ENCODE measurements around the gene MIOX.

The MIOX gene

GRCh38 chr22:50454556-50455075, 32.0 kb upstream of the MIOX start:
- DNase-seq (ENCODE audit: low read depth, low spot score): no peak

- no peak for DNase-seq (ENCODE audit: low read depth, low spot score)
Observed at GRCh38 chr22:50455201-50455600, 31.5 kb upstream of the MIOX start.

- no peak for DNase-seq (ENCODE audit: low read depth, low spot score)
Observed at GRCh38 chr22:50456026-50456425, 30.6 kb upstream of the MIOX start.

- DNase-seq (ENCODE audit: low read depth, low spot score): no peak
Observed at GRCh38 chr22:50456466-50457234, 30.0 kb upstream of the MIOX start.

GRCh38 chr22:50459016-50459415, 27.6 kb upstream of the MIOX start:
- no peak for DNase-seq (ENCODE audit: low read depth, low spot score)

DNA sequence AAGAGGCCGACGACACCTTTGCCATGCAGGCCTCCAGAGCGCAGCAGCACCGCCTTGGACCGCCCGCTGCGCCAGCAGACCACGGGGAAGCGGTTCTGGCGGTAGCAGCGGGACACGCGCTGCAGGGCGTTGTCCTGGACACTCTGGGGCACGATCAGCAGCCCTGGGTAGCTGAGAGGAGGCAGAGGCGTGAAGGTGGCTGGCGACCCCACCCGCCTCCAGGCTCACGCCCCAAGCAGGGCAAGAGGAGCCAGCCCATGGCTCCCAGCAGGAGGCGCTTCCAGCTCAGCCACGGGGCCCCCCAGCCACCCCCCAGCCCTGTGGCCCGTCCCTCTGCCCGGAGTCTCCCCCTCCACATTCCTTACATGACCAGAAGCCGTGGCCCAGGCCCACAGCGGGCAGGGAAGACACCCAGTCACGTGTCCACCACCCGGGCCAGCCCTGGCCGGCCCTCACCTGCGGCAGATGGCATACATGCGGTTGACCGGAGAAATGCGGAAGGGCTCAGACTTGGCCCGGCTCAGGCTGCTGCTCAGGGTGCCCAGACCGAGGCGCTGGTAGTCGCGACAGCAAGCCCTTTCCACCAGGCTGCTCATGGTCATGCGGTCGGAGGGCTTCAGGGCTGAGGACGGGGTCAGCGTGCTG, 27.0 kb upstream of the MIOX start:
- DNase-seq (ENCODE audit: low read depth, low spot score): no peak

- DNase-seq (ENCODE audit: low read depth, low spot score): no peak
Observed at GRCh38 chr22:50460938-50461337, 25.7 kb upstream of the MIOX start.

DNA sequence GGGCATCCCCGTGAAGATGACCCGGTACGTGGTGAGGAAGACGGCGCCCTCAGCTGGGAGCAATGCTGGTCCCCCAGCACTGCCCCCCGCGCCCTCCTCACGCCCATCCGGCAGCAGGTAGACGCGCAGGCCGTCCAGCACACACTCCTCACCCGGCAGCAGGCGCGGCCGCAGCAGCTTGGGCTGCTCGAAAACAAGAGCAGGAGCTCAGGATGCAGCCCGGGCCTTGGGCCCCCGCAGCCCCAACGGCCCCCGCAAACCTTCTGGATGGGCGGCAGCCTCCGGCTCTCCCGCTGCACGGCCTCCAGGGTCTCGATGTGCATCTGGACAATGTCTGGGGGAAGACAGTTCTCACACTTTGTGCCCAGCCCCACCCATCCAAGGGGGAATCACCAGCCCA, 25.1 kb upstream of the MIOX start:
- DNase-seq (ENCODE audit: low read depth, low spot score): no peak

GRCh38 chr22:50461979-50462540, 24.6 kb upstream of the MIOX start:
- DNase-seq (ENCODE audit: low read depth, low spot score): no peak

DNA sequence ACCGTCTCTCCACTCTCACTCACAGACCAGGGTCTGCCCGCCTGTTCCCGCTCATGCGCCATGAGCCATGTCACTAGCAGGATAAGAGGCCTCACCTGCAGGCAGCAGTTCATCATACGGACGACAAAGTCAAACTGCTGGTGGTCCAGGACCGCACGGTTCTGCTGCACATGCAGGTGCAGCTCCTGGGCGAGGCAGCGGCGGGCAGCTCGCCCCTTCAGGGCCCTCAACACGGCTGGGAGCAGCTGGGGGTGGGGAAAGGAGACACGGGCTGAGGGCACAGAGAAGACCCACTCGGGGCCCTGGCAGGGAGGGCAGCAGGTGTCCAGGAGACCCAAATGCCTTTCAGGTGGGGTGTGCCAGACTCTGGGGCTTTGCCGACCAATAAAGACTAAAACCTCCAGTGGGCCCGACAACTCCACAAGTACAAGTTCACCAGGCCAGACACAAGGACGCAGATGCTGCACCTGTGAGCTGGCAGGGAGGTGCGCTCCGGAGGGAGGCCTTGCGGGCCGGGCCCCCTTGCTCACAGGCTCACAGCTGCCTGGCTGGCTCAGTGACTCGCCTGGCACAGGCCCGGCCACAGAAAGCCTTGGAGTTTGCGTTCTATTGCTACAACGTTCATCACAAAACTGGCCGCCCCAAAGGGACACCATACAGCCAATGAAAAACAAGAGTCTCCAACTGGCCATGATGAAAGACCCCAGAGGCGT, 23.3 kb upstream of the MIOX start:
- DNase-seq (ENCODE audit: low read depth, low spot score): no peak

DNA sequence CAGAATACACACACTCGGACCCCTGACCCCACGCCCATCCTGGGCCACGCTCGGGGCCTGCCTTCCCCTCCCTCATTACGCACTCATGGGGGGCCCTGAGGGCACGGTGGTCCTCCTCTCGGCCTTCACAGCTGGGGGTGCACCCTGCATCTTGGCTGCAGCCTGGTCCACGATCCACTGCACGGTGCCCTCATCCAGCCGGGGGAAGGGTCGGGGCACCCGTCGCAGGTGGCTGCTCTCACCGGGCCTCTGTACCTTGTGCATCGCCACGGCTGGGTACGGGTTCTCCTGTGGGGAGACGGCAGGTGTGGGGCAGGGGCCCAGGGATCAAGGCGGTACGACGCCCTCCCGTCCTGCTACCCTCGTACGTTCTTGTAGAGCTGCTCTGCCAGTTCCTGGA, 22.2 kb upstream of the MIOX start:
- no peak for DNase-seq (ENCODE audit: low read depth, low spot score)

GRCh38 chr22:50465066-50465930, 21.4 kb upstream of the MIOX start:
- no peak for DNase-seq (ENCODE audit: low read depth, low spot score)

- no peak for DNase-seq (ENCODE audit: low read depth, low spot score)
Observed at GRCh38 chr22:50467341-50467740, 19.3 kb upstream of the MIOX start.

DNA sequence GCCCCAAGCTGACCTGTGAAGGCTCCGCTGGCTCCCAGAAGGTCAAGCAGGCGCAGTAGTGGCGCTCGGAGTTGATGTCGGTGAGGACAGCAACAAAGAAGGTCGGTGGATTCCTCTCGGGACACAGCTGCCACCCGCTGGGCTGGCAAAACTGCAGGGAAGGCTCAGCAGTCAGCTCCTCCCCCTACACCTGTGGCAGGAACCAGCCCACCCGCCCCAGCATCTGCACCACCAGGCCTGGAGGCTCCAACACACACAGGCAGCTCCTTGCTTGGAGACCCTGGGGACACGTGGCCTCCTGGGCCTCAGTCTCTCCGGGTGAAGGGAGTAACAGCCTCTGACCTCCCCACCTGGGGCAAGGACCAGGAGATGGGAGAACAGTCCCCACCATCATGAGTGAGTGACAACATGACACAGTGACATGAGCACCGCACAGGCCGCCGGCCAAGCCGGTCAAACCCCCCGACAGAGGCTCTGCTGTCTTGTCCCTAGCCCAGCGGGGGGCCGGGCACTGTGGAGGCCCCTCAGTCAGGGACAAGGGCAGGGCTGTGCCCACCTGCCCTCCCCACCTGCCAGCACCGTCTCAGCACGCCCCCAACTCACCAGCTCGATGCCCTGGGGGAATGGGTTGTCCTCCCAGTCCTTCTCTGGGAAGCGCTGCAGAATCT, 18.8 kb upstream of the MIOX start:
- no peak for DNase-seq (ENCODE audit: low read depth, low spot score)

DNA sequence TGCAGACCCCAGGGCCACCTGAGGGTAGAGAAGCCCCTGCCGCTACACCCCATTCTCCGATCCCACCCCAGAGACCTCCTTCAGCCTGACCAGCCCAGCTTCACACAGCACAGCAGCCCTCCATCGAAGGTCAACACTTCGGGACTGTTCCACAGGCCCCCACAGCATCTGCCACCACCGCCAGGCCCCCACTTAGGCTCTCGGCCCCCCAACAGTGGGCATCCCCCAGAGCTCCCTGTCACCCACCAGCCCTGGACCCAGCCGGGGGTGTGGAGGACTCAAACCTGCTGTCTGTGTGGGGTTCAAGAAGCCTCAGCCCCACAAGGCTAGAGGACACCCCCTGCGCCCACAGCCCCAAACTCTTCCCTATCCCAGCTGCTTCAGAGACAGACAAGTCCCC, 18.0 kb upstream of the MIOX start:
- no peak for DNase-seq (ENCODE audit: low read depth, low spot score)

GRCh38 chr22:50469377-50470305, 17.0 kb upstream of the MIOX start:
- DNase-seq (ENCODE audit: low read depth, low spot score): no peak

DNA sequence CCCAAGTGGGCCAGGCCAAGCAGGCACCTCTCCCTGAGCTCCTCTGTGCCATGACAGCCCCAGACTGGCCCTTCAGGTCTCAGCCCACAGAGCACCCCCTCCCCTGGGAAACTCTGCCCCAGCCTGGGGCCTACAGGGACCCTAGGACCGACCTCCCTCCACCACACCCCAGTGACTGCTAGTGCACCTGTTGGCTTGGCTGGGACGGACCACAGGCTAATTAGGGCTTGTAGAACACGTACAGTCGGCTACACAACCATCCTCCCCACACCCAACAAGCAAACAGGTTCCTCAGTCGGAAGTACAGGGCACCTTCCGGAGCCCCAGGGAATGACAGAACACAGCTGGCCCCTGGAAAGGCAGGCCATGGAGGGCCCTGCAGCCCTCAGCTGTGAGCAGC, 16.2 kb upstream of the MIOX start:
- DNase-seq (ENCODE audit: low read depth, low spot score): no peak

- DNase-seq (ENCODE audit: low read depth, low spot score): no peak
Observed at GRCh38 chr22:50471197-50471847, 15.3 kb upstream of the MIOX start.

- DNase-seq (ENCODE audit: low read depth, low spot score): no peak
Observed at GRCh38 chr22:50471962-50472361, 14.7 kb upstream of the MIOX start.
